Measurements from ENCODE around the gene LASP1NB.
"Not testable (repeated sequence)": the region's sequence is repeated elsewhere in the genome, so short reads cannot be mapped to it uniquely, and the experiment has no call there.

The LASP1NB gene

GRCh38 chr17:38897176-38897575 is 28.2 kb upstream of the LASP1NB start:
- DNase-seq (ENCODE audit: low read depth in 2 of 2), result no peak

GRCh38 chr17:38897671-38898290 is 27.6 kb upstream of the LASP1NB start:
- DNase-seq (ENCODE audit: low read depth in 2 of 2), result no peak

GRCh38 chr17:38898291-38898679 is 27.1 kb upstream of the LASP1NB start:
- no peak for DNase-seq (ENCODE audit: low read depth in 2 of 2)

- DNase-seq (ENCODE audit: low read depth in 2 of 2), result no peak
These were observed 26.5 kb upstream of the LASP1NB start for GRCh38 chr17:38898812-38899348.

- no peak for DNase-seq (ENCODE audit: low read depth in 2 of 2)
These were observed 26.0 kb upstream of the LASP1NB start for GRCh38 chr17:38899421-38899820.

- peak; percentile 93 for DNase-seq (ENCODE audit: low read depth in 2 of 2)
These were observed 24.3 kb upstream of the LASP1NB start for GRCh38 chr17:38900978-38901656.

GRCh38 chr17:38903404-38903803 is 22.0 kb upstream of the LASP1NB start:
- no peak for DNase-seq (ENCODE audit: low read depth in 2 of 2)

GRCh38 chr17:38904892-38905291 is 20.5 kb upstream of the LASP1NB start:
- DNase-seq (ENCODE audit: low read depth in 2 of 2), result no peak

GRCh38 chr17:38905375-38905774 is 20.0 kb upstream of the LASP1NB start:
- DNase-seq (ENCODE audit: low read depth in 2 of 2), result no peak

- DNase-seq (ENCODE audit: low read depth in 2 of 2), result no peak
These were observed 18.8 kb upstream of the LASP1NB start for GRCh38 chr17:38906460-38907228.

- no peak for DNase-seq (ENCODE audit: low read depth in 2 of 2)
These were observed 17.3 kb upstream of the LASP1NB start for GRCh38 chr17:38907930-38908675.

- DNase-seq (ENCODE audit: low read depth in 2 of 2), result no peak
These were observed 16.7 kb upstream of the LASP1NB start for GRCh38 chr17:38908676-38909181.

- no peak for DNase-seq (ENCODE audit: low read depth in 2 of 2)
These were observed 15.1 kb upstream of the LASP1NB start for GRCh38 chr17:38910325-38910724.

GRCh38 chr17:38911081-38911730 is 14.2 kb upstream of the LASP1NB start:
- DNase-seq (ENCODE audit: low read depth in 2 of 2), result no peak

- not testable (repeated sequence) for DNase-seq (ENCODE audit: low read depth in 2 of 2)
These were observed 13.7 kb upstream of the LASP1NB start for GRCh38 chr17:38911731-38912081.

- no peak for DNase-seq (ENCODE audit: low read depth in 2 of 2)
These were observed 13.1 kb upstream of the LASP1NB start for GRCh38 chr17:38912221-38912813.

GRCh38 chr17:38914741-38915638 is 10.4 kb upstream of the LASP1NB start:
- no peak for DNase-seq (ENCODE audit: low read depth in 2 of 2)

GRCh38 chr17:38915639-38915995 is 9.8 kb upstream of the LASP1NB start:
- DNase-seq (ENCODE audit: low read depth in 2 of 2), result no peak

GRCh38 chr17:38916771-38917170 is 8.6 kb upstream of the LASP1NB start:
- no peak for DNase-seq (ENCODE audit: low read depth in 2 of 2)

GRCh38 chr17:38917259-38917658 is 8.2 kb upstream of the LASP1NB start:
- DNase-seq (ENCODE audit: low read depth in 2 of 2), result no peak

Data from fibroblast of skin of left biceps (primary cell).